ENCODE results near the gene NEDD4. TPM values are rescaled to one million over a fixed set of nuclear protein-coding genes. Genes with fewer than 3 reads are reported as not detected.

NEDD4 gene
- total RNA-seq, 4 donors from 2014 or later, result 19.2 to 35.1 (median 23.1) TPM

GRCh38 chr15:55977231-55977630 lies 16.2 kb downstream of the NEDD4 start:
- intact Hi-C loops (cut with DNase I), result no loop called here
- no peak for DNase-seq (ENCODE audit: extremely low spot score)
- Histone ChIP-seq H3K36me3 (no peaks in the 10 kb centered on the region), H3K4me3 (no peak overlapping the region), H3K9me3 (peaks cover 0 to 4% (median 0%) of the 10 kb centered on the region in 4 donors), H3K27me3 (no peaks in the 10 kb centered on the region), H3K4me1 (peaks cover 0 to 2% (median 0%) of the 10 kb centered on the region in 4 donors), H3K27ac (replicated peaks in 1 of 4) (no peak overlapping the region)
- TF ChIP-seq CTCF (IDR thresholded peaks at IDR 0.05), result no peak
- TF ChIP-seq POLR2A (IDR thresholded peaks at IDR 0.05; ENCODE audit: low read depth), result no peak
- no peak for TF ChIP-seq POLR2AphosphoS5 (IDR thresholded peaks at IDR 0.05)
- TF ChIP-seq EP300 (IDR thresholded peaks at IDR 0.05), result no peak
- WGBS, result 85% methylated on average over 1 of the region's 1 CpG

- H3K4me1 ChIP-seq, result no peaks in the 10 kb centered on the region
These were observed 23.1 kb downstream of the NEDD4 start for GRCh38 chr15:55970286-55970685.

GRCh38 chr15:55969582-55969981 lies 23.8 kb downstream of the NEDD4 start:
- Histone ChIP-seq H3K36me3 (peaks cover 0 to 7% (median 6%) of the 10 kb centered on the region in 4 donors), H3K4me3 (no peak overlapping the region), H3K27ac (replicated peaks in 1 of 4) (no peak overlapping the region), H3K9me3 (peaks cover 0 to 4% (median 0%) of the 10 kb centered on the region in 4 donors), H3K4me1 (no peaks in the 10 kb centered on the region), H3K27me3 (no peaks in the 10 kb centered on the region)
- WGBS, result 82% methylated on average over 3 of the region's 3 CpGs
- no peak for DNase-seq (ENCODE audit: extremely low spot score)
- no peak for TF ChIP-seq POLR2AphosphoS5 (IDR thresholded peaks at IDR 0.05)
- no peak for TF ChIP-seq CTCF (IDR thresholded peaks at IDR 0.05)
- no peak for TF ChIP-seq EP300 (IDR thresholded peaks at IDR 0.05)
- TF ChIP-seq POLR2A (IDR thresholded peaks at IDR 0.05; ENCODE audit: low read depth), result no peak
- intact Hi-C loops (cut with DNase I), result no loop called here

More at GRCh38 chr15:55970286-55970685, 23.1 kb downstream of the NEDD4 start:
- WGBS, result 90% methylated on average over 1 of the region's 1 CpG
- intact Hi-C loops (cut with DNase I), result no loop called here
- H3K9me3 ChIP-seq, result peaks cover 0 to 4% (median 0%) of the 10 kb centered on the region in 4 donors
- H3K27me3 ChIP-seq, result no peaks in the 10 kb centered on the region
- no peak overlapping the region for H3K4me3 ChIP-seq
- TF ChIP-seq EP300 (IDR thresholded peaks at IDR 0.05) (no peak), CTCF (IDR thresholded peaks at IDR 0.05) (no peak), POLR2AphosphoS5 (IDR thresholded peaks at IDR 0.05) (no peak), POLR2A (IDR thresholded peaks at IDR 0.05; ENCODE audit: low read depth) (no peak)
- H3K36me3 ChIP-seq, result peaks cover 0 to under 1% (median 0%) of the 10 kb centered on the region in 4 donors
- no peak for DNase-seq (ENCODE audit: extremely low spot score)
- no peak overlapping the region for H3K27ac ChIP-seq (replicated peaks in 1 of 4)

- WGBS, result 91% methylated on average over 4 of the region's 4 CpGs
- intact Hi-C loops (cut with DNase I), result no loop called here
- Histone ChIP-seq H3K27me3 (no peaks in the 10 kb centered on the region), H3K27ac (replicated peaks in 1 of 4) (no peak overlapping the region), H3K36me3 (peaks cover 0 to 7% (median 6%) of the 10 kb centered on the region in 4 donors), H3K4me3 (no peak overlapping the region), H3K9me3 (peaks cover 0 to 4% (median 0%) of the 10 kb centered on the region in 4 donors), H3K4me1 (no peaks in the 10 kb centered on the region)
- no peak for DNase-seq (ENCODE audit: extremely low spot score)
- TF ChIP-seq CTCF (IDR thresholded peaks at IDR 0.05) (no peak), POLR2A (IDR thresholded peaks at IDR 0.05; ENCODE audit: low read depth) (no peak), EP300 (IDR thresholded peaks at IDR 0.05) (no peak), POLR2AphosphoS5 (IDR thresholded peaks at IDR 0.05) (no peak)
These were observed 24.5 kb downstream of the NEDD4 start for GRCh38 chr15:55968923-55969322.

- Histone ChIP-seq H3K9me3 (no peaks in the 10 kb centered on the region), H3K27ac (replicated peaks in 1 of 4) (no peak overlapping the region), H3K27me3 (no peaks in the 10 kb centered on the region), H3K4me3 (no peak overlapping the region), H3K36me3 (peaks cover 0 to 7% (median 6%) of the 10 kb centered on the region in 4 donors), H3K4me1 (no peaks in the 10 kb centered on the region)
- WGBS, result 91% methylated on average over 3 of the region's 3 CpGs
- intact Hi-C loops (cut with DNase I), result no loop called here
- TF ChIP-seq EP300 (IDR thresholded peaks at IDR 0.05), result no peak
- no peak for TF ChIP-seq POLR2A (IDR thresholded peaks at IDR 0.05; ENCODE audit: low read depth)
- TF ChIP-seq POLR2AphosphoS5 (IDR thresholded peaks at IDR 0.05), result no peak
- no peak for TF ChIP-seq CTCF (IDR thresholded peaks at IDR 0.05)
- DNase-seq (ENCODE audit: extremely low spot score), result no peak
These were observed 28.3 kb downstream of the NEDD4 start for GRCh38 chr15:55965091-55965490.

All from esophagus muscularis mucosa (tissue), 4 donors.